HG03159 (cell line): Measurements from ENCODE around the gene STXBP4.

Source experiments
- ATAC-seq: cut with Tn5 transposase; IDR thresholded peaks from one replicate; pipeline ENCODE4 v1.9.1; 2021; ENCODE audit warnings: mild to moderate bottlenecking, moderate library complexity; ENCODE audit not compliant: unreplicated experiment

STXBP4 gene

DNA sequence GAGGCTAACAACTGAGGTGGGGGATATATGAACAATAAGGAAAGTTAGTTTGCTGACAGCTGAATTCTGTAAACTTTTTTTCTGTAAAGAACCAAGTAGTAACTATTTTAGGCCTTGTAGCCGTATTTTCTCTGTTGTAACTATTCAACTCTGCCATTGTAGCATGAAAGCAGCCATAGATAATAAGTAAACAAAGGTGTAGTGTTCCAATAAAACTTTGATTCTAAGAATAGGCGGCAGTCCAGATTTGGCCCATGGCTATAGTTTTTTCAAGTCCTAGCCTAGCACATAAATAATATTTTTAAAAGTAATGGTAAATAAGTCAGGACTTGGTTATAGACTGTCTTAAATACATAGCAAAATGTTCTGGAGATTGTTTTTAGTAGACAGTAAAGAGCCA is 142.0 kb downstream of the STXBP4 start:
- ATAC-seq: no peak

DNA sequence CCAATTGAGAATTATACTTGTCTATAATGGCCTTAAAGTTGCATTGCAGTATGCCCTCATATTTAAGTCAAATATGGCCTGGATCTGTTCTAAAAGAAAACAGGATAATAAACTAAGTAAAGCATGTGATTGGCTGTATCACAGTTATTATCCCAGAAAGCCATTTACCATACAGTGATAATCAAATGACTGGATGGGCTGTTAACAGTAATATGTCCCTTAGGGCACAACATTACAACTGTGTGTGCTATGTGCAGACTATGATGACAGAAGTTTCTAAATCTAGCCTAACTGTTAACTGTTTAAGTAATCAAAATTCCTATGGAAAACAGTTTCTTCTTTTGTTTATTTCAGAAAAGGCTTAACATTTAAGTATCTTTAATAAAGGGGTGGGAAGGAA is 145.7 kb downstream of the STXBP4 start:
- no peak for ATAC-seq

DNA sequence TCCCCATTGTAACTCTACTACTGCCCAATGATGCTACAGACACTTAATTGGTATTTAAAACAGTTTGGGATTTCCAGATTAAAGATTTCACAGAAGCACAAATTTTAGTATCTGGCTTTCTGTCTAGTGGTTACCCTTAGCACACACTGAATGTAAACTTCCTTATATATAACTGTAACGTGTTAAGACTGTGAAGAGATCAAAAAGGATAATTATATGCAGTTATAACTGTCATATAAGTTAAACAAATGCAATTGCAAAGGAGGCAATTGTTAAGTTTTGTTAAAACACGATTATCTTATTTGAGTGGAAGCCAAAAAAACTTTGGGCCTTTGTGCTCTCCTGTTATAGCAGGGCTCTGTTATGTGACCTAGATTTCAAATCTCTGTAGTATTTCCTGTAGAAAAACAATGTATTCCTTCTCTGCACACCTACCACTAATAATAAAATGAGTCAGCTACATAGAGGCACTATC is 147.9 kb downstream of the STXBP4 start:
- no peak for ATAC-seq

GRCh38 chr17:55117164-55117563 is 148.6 kb downstream of the STXBP4 start:
- ATAC-seq: no peak

DNA sequence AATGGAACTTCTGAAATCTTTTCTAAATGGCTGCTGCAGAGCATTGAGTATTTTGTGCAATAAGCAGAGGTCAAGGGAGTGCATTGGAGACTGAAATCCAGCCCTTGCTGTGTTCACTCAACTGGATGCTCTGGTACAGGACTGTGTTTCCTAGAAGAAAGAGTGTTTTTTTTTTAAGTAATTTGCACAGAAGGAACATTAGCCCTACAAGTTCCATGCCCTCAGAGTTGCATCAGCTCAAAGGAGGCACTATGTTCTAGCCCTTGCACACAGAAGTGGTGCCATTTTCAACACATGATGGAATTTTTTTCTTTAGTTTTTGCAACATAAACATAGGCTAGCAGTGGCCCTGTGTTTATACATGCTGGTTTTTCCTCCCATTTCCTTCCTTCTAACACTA is 152.1 kb downstream of the STXBP4 start:
- ATAC-seq: no peak

- ATAC-seq: no peak
Measured at GRCh38 chr17:55121268-55121667, 152.7 kb downstream of the STXBP4 start.

DNA sequence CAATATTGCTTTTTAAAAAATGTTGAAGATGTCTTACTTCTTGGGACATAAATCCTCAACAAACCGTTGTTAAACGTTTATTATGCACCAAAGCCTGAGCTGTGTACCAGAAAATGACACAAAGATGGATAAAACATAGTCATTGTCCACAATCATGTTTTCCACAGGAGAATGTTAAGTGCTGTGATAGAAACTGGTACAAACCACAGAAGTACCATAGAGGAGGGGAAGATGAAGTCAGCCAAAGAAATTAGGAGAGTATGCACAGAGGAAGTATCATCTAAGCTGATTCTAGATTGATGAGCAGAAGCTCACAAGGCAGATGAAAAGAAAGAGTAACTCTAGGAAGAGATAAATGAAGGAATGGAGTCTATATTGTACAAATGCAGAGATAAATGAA is 153.5 kb downstream of the STXBP4 start:
- no peak for ATAC-seq

DNA sequence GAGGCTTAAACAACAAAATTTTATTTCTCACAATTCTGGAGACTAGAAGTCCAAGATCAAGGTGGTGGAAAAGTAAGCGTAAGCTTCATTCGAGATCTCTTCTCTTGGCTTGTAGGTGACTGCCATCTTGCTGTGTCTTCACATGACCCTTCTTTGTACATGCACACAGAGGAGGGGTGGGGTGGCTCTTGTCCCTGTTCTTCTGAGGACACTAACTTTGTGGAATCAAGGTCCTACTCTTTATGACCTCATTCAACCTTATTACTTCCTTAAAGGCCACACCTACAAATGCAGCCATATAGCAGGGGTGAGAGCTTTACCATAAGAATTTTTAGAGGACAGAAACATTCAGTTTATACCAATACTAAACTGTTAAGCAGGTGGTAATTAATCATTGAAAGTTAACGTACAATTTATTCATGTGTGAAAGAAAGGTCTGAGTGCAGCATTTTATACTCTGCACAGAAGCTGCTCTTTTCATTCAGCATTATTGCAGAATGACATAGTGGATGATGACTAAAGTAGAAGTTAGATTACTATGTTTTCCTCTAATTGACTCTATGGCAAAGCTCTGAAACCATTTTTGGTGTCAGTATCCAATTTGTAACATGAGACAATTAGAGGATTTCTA is 156.3 kb downstream of the STXBP4 start:
- no peak for ATAC-seq

- no peak for ATAC-seq
Measured at GRCh38 chr17:55133583-55133982, 165.0 kb downstream of the STXBP4 start.

- no peak for ATAC-seq
Measured at GRCh38 chr17:55134486-55135157, 166.1 kb downstream of the STXBP4 start.

DNA sequence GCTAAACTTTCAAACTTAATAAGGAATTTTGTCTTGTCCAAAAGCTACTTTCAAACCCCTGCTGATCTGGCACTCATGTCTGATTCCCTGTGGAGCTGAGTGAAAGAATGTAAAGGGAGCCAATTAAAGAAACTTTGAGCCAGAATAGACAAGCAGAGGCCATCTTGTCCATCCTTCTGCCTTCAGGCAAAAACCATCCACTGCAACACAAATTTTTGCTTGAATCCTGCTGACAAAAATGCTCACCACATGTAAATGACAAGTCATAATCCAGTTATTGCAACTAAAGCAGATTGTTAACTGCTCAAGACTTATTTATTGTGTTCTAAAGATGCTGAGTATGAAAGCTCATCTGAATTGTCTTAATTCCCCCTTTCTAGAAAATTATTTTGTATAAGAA is 172.2 kb downstream of the STXBP4 start:
- ATAC-seq: no peak

GRCh38 chr17:55144518-55144917 is 176.0 kb downstream of the STXBP4 start:
- no peak for ATAC-seq

DNA sequence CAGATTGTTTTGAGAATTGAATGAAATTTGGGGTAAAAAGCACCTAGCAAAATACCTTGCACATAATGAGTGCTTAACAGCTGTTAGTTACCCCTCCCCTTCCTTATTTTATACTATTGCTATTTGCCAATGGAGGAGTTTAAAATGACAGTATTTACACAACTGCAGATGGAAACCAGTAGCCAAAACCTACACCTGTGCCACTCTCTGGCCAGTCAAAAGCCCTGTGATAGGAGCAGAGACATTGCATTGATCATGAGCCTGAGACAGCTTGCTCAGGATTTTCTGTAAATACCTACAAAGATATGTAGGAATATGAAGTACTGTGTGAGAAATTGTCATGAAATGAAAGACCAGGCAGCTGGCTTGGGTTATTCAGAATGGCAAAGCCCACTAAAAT is 180.9 kb downstream of the STXBP4 start:
- ATAC-seq: no peak

- no peak for ATAC-seq
Measured at GRCh38 chr17:55152236-55152635, 183.7 kb downstream of the STXBP4 start.

DNA sequence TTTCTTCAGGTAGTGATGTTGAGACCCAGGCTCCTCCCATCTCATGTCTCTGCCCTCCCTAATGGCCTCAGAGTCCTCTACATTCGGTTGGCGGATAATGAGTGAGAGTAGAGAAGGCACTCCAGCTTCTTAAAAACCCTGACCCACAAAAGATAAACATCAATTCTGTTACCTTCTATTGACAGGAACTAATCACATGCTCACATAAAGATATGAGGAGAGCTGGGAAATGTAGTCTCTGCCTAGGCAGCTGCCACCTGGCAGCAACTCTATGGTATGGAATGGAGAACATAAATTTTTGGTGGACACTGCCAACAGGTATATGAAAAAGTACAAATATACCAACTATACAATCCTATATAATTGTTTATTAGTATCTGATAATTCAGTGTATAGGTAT is 185.5 kb downstream of the STXBP4 start:
- no peak for ATAC-seq

DNA sequence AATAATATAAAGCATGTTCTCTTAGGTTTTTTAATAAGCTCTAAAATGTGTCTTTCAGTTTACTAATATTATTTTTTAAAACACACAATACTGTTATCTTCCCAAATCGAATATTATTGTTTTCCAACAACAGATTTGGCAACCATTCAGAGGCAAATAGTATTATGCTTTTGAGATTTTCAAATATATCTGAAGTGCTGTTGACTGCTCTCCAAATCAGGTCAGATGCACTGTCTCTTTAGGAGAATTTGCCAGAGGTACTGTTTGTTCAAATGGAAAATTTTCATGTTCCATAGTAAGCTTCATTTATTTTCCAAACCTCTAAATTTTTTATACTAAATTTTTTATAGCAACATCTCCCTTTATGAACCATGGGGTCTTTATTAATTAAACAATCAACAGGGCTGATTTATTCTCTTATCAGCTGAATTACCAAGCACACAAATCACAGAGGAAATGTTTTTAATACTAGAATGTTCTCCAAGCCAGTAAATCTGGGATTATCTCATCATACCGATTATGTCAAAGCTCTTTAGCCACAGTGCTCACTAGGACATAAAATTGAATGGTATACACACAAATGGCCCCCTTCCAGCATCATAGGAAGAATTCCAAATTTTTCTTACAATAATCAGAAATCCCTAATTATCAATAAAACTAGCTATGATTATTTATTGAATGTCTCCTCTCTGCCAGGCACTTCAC is 187.4 kb downstream of the STXBP4 start:
- ATAC-seq: no peak

GRCh38 chr17:55157165-55157564 is 188.6 kb downstream of the STXBP4 start:
- no peak for ATAC-seq

DNA sequence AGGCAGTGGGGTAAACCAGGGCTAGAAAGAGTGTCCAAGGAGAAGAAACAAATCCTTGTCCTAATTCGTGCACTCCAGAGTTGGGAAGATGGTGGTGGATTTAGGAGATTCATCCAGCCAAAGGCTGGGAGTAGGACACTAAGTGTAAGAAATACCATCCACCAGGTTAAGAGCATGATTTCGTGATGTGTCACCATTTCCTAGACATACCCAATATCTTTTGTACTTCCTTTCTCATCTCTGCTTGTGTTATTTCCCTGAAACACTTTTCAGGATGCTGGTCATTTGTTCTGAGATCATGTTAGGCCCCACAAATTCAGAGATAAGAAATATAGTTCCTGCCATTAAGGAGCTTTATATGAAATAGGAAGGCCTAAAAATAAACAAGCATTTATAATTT is 189.9 kb downstream of the STXBP4 start:
- ATAC-seq: no peak

GRCh38 chr17:55159251-55159650 is 190.7 kb downstream of the STXBP4 start:
- no peak for ATAC-seq

GRCh38 chr17:55160501-55160900 is 191.9 kb downstream of the STXBP4 start:
- ATAC-seq: no peak

- ATAC-seq: no peak
Measured at GRCh38 chr17:55161935-55162555, 193.5 kb downstream of the STXBP4 start.

GRCh38 chr17:55162556-55162946 is 194.0 kb downstream of the STXBP4 start:
- no peak for ATAC-seq
